HL-60 (cell line): ENCODE results near the gene KIRREL1.

Experiments
- CTCF ChIP-seq: IDR thresholded peaks from one replicate; pipeline ENCODE4 v1.5.1; 2011; ENCODE audit warnings: low read length, control low read depth, inconsistent platforms; ENCODE audit not compliant: insufficient read depth
- GABPA ChIP-seq: IDR thresholded peaks from 2 replicates; pipeline ENCODE4 v1.6.1; 2012; ENCODE audit warnings: low read depth
- POLR2AphosphoS5 ChIP-seq: IDR thresholded peaks from 2 replicates; pipeline ENCODE4 v1.6.1; 2012; ENCODE audit warnings: low read depth
- REST ChIP-seq: IDR thresholded peaks from 2 replicates; pipeline ENCODE4 v1.6.1; 2012; ENCODE audit warnings: low read depth; ENCODE audit not compliant: insufficient replicate concordance

- TF ChIP-seq CTCF (no peak), GABPA (no peak), REST (no peak), POLR2AphosphoS5 (no peak)
Measured at GRCh38 chr1:157971769-157972168, 21.7 kb upstream of the KIRREL1 start.
